VCaP (cell line): ENCODE measurements around the gene SELE.
"Not testable (repeated sequence)": the region's sequence is repeated elsewhere in the genome, so short reads cannot be mapped to it uniquely, and the experiment has no call there.

Experiments
- H3K27ac ChIP-seq: fragments of 450-650 bp; 2 replicates; pipeline ENCODE4 v1.5.1; 2017
- TF ChIP-seq, protein P1 (sequence below): fragments of 450-650 bp; conservative IDR thresholded peaks from 2 replicates; pipeline ENCODE4 v1.5.1; 2017; ENCODE audit warnings: mild to moderate bottlenecking, moderate library complexity

The SELE gene

DNA sequence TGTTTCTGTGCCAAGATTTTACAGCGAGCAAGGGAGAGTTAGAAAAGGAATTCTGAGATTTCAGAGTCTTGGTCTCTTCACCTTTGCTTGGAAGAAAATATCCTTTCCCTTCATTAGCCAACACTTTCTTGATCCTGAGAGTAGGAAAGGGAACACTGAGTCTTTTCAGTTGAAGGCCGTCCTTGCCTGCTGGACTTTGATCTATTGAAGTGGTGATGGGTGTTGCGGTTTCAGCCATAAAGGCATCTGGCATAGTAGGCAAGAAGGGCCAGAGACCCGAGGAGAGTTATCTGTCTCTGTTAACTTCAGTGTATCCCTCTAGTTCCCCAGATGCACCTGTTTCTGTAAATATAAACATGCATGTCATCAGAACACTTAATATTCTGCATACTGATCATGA, 9.7 kb downstream of the SELE start:
- TF ChIP-seq, protein P1, sequence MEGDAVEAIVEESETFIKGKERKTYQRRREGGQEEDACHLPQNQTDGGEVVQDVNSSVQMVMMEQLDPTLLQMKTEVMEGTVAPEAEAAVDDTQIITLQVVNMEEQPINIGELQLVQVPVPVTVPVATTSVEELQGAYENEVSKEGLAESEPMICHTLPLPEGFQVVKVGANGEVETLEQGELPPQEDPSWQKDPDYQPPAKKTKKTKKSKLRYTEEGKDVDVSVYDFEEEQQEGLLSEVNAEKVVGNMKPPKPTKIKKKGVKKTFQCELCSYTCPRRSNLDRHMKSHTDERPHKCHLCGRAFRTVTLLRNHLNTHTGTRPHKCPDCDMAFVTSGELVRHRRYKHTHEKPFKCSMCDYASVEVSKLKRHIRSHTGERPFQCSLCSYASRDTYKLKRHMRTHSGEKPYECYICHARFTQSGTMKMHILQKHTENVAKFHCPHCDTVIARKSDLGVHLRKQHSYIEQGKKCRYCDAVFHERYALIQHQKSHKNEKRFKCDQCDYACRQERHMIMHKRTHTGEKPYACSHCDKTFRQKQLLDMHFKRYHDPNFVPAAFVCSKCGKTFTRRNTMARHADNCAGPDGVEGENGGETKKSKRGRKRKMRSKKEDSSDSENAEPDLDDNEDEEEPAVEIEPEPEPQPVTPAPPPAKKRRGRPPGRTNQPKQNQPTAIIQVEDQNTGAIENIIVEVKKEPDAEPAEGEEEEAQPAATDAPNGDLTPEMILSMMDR = no peak
- H3K27ac ChIP-seq = no peak overlapping the region

DNA sequence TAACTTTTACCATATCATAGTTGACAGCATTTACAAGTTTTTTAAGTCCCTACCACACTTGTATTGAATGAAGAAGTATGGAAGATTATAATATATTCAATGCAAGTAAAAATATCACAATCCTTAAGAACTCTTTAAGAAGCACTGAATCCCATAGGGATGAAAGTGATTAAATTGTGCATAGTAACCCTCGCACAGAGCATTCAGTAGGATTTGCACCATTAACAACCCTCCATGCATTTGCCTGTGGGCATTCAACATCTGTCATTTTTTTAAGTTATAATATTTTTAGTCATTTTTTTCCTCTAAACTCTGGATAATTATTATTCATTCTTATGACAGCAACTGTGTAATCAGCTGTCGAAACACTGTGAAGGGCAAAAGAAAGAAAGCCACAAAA, 10.1 kb downstream of the SELE start:
- TF ChIP-seq, protein P1 = no peak
- H3K27ac ChIP-seq = no peak overlapping the region

DNA sequence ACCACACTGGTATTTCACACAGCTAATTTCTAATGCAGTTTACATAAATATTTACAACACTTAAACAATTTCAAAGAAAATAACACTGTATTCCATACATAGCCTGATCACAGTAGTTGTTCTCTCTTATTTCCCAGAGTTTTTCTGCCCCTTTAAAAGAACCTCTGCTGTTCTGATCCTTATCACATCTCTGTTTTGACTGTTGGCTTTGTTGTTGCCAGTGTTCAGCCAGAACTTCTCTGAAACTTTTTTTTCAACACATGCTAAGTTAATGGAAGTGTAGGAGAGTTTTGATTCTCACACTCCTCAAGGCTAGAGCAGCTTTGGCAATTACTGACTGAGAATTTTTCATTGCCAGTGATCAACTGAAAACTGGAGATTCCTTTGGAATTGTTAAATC, 11.1 kb downstream of the SELE start:
- H3K27ac ChIP-seq = no peak overlapping the region
- TF ChIP-seq, protein P1 = no peak

DNA sequence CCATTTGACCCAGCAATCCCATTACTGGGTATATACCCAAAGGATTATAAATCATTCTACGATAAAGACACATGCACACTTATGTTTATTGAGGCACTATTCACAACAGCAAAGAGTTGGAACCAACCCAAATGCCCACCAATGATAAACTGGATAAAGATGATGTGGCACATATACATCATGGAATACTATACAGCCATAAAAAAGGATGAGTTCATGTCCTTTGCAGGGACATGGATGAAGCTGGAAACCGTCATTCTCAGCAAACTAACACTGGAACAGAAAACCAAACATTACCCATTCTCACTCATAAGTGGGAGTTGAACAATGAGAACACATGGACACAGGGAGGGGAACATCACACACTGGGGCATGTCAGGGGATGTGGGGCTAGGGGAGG, 18.8 kb downstream of the SELE start:
- H3K27ac ChIP-seq = not testable (repeated sequence)

DNA sequence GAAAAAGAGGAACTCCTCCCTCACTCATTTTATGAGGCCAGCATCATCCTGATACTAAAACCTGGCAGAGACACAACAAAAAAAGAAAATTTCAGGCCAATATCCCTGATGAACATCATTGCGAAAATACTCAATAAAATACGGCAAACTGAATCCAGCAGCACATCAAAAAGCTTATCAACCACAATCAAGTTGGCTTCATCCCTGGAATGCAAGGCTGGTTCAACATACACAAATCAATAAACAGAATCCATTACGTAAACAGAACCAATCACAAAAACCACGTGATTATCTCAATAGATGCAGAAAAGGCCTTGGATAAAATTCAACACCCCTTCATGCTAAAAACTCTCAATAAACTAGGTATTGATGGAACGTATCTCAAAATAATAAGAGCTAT, 20.8 kb downstream of the SELE start:
- not testable (repeated sequence) for H3K27ac ChIP-seq

DNA sequence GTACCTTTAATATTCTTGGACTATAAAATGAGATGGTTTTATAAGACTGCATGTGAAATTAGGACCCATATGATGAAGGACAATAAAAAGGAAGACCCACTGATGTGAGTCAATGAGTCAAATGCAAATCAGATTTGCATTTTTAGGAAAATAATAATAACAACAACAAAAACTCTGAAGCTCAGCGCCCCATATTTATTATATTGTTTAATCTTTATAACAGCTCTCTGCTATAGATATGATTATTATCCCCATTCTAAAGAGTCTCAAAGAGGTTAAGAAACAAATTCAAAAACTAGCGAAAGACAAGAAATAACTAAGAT, 21.6 kb downstream of the SELE start:
- no peak overlapping the region for H3K27ac ChIP-seq
- TF ChIP-seq, protein P1 = peak; percentile 57

DNA sequence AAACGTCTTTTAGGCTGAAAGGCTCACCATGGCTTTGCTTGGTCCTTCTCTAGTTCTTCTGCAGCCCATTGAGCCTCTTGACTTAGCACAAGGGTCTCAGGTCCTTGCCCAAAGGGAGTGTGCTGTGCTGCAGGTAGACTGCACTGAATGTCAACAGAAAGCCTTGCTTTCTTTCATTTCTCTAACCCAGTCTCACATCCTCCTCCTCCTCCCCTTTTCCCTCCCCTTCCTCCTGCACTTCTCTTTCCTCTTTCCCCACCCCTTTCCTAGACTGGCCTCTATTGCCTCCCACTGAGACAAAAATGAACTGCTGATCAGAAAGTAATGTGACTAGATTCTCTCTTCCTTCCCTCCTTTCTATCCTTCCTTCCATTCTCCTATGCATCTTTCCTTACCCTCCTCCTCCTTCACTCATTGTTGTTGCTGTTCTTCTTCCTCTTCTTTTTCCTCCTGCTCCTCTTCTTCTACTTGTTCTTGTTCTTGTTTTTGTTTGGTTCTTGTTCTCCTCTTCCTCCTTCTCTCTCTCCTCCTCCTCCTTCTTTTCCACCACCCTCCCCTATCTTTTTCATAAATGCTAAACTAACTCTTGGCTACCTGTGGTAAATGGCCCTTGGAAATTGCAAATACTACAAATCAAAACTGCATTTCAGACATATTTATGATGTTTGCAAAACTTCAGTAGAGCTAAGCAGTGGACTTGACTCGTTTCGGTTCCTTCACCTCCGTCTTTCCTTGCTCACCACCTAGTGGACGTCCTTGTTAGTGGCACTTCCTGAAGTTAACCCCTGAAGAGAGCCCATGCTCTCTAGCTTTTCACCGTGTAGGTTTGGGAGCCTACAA, 22.2 kb downstream of the SELE start, which contains the start of gene SELL:
Gene SELL (minus strand): TSS at position 152 of the 840 bp plus-strand sequence. CDS start 122 bp downstream, at position 30.
- peak within 1 kb of the TSS; percentile 30; the same call in 1 of the 2 replicates for H3K27ac ChIP-seq
- TF ChIP-seq, protein P1 = peak; percentile 87

DNA sequence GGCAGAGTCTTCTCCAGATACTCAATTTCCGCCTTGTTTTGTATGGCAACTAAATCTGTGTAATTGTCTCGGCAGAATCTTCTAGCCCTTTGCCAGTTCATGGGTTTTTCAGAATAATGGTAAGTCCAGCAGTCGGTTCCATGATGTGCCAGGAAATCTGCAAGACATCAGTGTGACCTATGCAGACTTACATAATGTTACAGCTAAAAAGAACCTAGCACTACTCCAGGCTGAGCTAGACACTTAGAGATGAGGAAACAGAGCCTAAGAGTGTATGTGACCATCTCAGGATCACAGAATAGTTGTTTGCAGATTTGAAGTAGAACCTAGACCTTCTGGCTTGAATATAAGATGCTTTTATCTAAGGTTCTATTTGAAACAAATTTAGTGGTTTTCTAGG, 25.2 kb downstream of the SELE start:
- TF ChIP-seq, protein P1 = no peak
- H3K27ac ChIP-seq = no peak overlapping the region
